Measurements from ENCODE around the gene FAM170A.

- TF ChIP-seq EZH2 (IDR thresholded peaks at IDR 0.05; ENCODE audit: insufficient read depth, poor library complexity, severe bottlenecking) (no peak), EZH2phosphoT487 (IDR thresholded peaks at IDR 0.05; ENCODE audit: insufficient read depth, low read depth) (no peak)
Measured at GRCh38 chr5:119596046-119596445, 33.3 kb upstream of the FAM170A start.

Data from GM23248 (cell line).